ENCODE results near the gene FSHR.

GRCh38 chr2:48991415-48992131, 162.7 kb downstream of the FSHR start:
- TF ChIP-seq CTCF (IDR thresholded peaks at IDR 0.05) (no peak), POLR2A (IDR thresholded peaks at IDR 0.05) (no peak)
